ENCODE results near the gene GDPD1.
"Not testable (repeated sequence)": the region's sequence is repeated elsewhere in the genome, so short reads cannot be mapped to it uniquely, and the experiment has no call there.

GDPD1 gene

DNA sequence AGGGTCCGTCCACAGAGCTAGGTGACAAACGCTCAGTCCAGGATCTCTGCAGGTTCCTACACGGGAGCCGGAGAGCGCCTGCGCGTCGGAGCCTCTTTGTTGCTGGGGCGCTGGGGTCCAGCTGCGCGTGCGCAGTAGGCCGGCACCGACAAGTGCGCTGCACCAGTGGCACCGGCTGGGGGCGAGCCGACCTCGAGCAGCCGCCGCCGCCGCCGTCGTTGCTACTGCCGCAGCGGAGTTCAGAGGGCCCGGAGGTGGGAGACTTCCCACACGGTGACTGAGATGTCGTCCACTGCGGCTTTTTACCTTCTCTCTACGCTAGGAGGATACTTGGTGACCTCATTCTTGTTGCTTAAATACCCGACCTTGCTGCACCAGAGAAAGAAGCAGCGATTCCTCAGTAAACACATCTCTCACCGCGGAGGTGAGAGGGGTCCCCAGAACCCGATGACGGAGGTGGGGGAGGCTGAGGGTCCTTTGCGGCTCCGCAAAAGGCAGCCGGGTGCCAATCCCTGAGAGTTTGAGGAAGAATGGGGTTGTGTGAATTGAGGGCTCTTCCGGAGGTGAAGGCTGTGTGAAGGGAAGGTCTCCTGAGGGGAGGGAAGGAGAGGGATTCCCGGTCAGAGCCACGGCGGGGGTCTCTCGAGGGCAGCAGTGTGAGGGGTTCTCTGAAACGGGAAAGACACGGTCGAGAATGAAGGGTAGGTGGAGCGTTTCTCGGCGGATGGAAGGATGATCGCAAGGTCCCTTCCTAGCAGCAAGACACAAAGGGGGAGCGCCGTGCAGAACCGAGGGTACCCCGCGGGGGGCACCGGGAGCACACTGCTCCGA lies at the start of gene GDPD1:
Gene GDPD1, plus strand, starts transcription at position 184 of the 831 bp plus-strand sequence. Its CDS starts 99 bp downstream, at position 283.
- DNase-seq (ENCODE audit: low read depth), result peak; percentile 98

DNA sequence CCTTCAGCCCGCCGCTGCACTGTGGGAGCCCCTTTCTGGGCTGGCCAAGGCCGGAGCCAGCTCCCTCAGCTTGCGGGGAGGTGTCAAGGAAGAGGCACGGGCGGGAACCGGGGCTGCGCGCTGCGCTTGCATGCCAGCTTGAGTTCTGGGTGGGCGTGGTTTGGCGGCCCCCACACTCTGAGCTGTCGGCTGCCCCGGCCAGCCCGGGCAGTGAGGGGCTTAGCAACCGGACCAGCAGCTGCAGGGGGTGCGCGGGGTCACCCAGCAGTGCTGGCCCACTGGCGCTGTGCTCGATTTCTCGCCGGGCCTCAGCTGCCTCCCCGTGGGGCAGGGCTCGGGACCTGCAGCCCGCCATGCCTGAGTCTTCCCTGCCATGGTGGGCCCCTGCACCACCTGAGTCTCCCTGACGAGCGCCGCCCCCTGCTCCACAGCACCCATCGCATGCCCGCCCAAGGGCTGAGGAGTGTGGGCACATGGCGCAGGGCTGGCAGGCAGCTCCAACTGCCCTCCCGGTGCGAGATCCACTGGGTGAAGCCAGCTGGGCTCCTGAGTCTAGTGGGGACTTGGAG lies 47.8 kb upstream of the GDPD1 start:
- DNase-seq (ENCODE audit: low read depth), result no peak

DNA sequence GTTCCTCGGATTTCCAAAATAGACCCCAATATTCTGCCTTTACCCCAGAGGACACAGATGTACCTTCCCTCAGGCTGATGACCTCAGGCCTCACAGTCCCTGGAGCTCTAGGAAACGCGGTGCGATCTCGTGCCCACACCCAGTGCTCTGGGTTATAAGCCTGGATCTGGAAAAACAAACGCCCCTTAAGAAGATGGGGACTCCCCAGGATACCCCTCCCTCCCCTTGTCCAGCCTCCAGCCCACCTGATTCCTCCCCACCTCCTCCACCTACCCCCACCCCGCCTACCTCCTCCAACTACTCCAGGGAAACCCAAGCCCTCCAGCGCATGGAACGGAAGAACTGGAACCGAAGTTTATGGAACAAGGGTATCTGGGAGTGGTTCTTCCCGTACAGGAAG lies 45.6 kb upstream of the GDPD1 start:
- DNase-seq (ENCODE audit: low read depth), result no peak

DNA sequence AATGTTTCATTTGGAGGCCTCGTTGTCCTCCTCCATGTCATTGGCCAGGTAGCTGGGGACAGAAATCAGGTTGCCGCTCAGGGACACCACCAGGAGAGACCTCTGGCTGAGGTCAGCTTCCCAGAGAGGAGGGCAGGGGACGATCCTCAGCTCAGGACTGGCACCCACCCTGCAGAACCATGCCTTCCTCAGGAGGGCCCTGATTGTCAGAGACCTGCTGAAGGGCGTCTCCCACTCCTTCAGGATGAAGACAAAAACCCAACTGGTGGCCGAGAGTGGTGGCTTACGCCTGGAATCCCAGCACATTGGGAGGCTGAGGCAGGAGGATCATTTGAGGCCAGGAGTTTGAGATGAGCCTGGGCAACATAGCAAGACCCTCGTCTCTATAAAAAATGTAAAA lies 45.2 kb upstream of the GDPD1 start:
- no peak for DNase-seq (ENCODE audit: low read depth)

DNA sequence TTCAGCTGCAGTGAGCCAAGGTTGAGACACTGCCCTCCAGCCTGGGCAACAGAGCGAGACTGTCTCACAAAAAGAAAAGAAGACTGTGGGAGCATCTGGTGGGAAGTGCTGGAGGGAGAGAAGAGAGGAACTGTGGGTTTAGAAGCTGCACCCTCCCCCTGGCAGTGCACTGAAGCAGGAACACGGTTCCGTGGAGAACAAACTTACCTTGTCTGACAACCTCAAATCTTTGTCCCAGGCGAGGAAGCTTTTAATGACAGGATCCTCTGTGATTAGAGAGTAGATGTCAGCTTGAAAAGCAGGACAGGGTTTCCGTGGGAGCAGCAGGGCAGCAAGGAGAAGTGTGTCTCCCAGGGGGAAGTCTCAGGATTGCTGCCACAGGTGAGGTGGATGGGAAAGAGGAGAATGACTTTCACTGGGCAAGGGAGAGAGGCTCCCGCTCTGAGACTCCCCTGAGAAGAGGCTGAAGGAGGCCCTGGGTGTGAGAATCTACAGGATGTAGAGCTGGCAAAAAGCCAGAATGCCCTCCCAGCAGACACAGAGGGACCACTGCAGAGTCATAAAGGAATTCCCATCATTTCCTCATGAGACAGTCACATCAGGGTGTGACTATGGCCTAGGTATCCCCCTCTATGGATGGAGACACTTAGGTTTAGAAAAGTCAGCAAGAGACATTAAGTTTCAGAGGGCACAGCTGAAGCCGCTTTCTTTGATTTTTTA lies 41.9 kb upstream of the GDPD1 start:
- DNase-seq (ENCODE audit: low read depth), result no peak

DNA sequence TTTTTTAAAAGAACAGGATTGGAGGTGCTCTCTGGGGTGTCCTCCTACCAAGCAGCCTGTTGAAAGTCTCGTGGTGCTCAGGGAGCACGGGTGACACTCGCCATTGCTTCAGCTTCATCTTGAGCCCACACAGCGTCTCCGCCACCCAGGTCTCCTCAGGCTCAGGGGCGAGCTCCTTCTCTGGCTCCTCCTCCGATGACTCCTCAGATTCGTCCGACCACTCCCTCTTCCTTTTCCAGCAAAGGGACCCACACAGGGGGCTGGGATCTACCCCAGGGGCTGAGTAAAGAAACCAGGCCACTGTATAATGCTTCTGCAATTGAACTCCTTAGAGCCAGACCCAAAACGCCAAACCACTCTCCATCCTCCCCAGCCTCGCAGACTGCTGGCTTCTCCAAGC lies 40.7 kb upstream of the GDPD1 start:
- not testable (repeated sequence) for DNase-seq (ENCODE audit: low read depth)

DNA sequence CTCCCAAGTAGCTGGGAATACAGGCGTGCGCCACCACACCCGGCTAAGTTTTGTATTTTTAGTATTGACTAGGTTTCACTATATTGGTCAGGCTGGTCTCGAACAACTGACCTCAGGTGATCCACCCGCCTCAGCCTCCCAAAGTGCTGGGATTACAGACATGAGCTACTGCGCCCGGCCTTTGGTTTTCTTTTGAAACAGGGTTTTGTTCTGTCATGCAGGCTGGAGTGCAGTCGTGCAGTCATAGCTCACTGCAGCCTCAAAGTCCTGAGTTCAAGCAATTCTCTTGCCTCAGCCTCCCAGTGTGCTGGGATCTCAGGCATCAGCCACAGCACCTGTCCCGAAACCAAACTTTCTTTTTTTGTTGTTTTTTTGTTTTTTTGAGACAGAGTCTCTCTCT lies 39.7 kb upstream of the GDPD1 start:
- DNase-seq (ENCODE audit: low read depth), result no peak

DNA sequence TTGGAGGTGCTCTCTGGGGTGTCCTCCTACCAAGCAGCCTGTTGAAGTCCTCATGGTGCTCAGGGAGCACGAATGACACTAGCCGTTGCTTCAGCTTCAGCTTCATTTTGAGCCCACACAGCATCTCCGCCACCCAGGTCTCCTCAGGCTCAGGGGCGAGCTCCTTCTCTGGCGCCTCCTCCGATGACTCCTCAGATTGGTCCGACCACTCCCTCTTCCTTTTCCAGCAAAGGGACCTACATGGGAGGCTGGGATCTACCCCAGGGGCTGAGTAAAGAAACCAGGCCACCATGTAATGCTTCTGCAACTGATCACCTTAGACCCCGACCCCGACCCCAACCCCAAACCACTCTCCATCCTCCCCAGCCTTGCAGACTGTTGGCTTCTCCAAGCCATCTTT lies 38.8 kb upstream of the GDPD1 start:
- DNase-seq (ENCODE audit: low read depth), result no peak

DNA sequence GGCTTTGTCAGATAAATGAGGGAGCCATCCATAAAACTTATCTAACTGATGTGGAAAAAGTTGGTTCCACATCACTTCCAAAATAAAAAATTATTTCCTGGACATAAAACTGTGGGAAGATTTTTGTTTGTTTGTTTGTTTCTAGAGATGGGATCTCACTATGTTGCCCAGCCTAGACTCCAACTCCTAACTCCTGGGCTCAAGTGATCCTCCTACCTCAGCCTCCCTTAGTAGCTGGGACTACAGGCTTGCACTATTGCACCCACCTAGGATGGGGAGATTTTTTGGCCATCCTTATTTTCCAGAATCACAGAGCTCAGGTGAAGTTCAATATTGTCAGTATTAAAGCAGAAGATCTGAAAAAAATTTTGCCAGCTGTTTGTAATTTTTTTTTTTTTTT lies 34.3 kb upstream of the GDPD1 start:
- no peak for DNase-seq (ENCODE audit: low read depth)

DNA sequence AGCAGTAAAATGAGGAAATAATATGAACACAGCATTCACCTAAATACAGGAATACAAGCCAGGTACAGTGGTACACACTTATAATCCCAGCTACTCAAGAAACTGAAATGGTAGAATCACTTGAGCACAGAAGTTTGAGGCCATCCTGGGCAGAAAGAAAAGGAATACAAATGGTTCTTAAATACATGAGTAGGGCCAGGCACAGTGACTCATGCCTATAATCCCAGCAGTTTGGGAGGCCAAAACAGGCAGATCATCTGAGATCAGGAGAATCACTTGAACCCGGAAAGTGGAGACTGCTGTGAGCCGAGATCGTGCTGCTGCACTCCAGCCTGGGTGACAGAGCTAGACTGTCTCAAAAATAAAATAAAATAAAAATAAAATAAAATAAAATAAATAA lies 33.5 kb upstream of the GDPD1 start:
- no peak for DNase-seq (ENCODE audit: low read depth)

DNA sequence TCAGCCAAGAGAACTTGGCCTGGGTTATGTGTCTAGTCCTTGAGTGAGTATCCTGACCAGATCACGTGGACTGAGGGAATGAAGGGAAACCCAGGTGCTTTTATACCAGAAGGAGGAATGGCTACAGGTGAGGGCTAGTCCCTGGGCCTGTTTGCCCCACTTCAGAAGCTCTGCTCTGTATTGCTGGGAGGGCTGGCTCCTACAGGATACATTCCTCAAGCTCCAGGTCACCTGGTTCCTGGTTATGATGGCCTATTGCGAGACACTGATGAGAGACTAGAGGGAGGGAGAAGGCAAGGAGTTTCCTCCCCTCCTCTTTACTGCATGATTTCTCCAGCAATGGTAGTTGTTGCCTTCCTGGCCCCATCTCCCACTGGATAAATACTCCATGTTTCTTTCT lies 29.5 kb upstream of the GDPD1 start:
- DNase-seq (ENCODE audit: low read depth), result no peak

DNA sequence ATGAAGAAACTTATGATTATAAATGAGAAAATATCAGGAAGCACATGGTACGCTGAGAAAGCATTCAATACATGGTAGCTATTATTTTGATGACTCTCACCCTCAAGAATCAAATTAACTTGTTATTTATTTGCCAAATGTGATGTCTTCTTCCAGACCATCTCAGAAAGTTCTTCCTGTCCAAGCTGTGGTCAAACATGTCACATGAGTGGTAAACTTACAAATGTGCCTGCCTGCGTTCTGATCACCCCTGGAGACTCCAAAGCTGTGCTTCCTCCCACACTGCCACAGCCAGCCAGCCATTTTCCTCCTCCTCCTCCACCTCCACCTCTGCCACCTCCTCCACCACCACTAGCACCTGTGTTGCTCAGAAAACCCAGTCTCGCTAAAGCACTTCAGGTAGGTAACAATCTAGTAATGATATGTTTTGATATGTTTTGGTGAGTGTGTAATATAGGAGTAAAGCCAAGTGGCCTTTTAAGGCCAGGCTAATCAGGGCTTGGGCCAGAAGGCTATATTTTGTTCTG lies 26.9 kb upstream of the GDPD1 start:
- no peak for DNase-seq (ENCODE audit: low read depth)

DNA sequence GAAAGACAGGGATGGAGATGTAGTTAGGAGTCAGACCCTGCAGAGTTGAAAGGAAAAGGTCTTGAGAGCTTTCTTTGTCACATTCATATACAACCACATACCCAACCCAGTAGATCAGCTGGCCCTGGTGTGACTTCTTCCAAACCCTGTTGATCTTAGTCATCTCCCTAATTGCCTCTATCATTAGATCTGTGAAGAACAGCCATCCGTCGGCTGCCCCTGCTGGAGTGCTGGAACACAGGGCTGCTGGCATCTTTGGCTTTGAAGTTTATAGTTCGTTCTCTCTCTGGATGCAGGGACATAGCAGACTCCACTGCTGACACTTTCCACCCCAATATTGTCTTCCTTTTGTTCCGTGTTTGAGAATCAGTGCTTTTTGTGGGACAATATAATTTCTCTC lies 20.9 kb upstream of the GDPD1 start:
- DNase-seq (ENCODE audit: low read depth), result no peak

DNA sequence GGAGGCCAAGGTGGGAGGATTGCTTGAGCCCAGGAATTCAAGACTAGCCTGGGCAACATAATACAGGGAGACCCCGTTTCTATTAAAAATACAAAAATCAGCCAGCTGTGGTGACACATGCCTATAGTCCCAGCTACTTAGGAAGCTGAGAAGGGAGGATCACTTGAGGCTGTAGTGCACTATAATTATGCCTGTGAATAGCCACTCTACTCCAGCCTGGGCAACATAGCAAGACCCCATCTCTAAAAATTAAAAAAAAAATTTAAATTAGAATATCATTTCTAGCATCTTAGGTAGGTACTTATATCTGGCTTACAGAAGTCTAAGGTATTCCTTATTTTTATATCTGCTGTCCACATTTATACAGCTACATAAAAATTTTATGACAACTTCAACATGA lies 18.0 kb upstream of the GDPD1 start:
- no peak for DNase-seq (ENCODE audit: low read depth)

DNA sequence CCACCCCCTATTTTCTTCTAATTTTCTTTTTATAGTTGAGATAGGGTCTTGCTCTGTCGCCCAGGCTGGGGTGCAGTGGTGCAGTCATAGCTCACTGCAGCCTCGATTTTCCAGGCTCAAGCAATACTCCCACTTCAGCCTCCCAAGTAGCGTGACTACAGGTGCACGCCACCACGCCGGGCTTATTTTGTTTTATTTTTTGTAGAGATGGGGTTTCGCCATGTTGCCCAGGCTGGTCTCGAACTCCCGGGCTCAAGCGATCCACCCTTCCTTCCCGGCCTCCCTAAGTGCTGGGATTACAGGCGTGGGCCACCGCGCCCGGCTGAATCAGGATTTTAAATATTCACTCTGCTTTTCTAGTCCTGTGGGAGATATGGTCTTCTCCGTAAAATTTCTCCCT lies 941 bp upstream of the GDPD1 start:
- no peak for DNase-seq (ENCODE audit: low read depth)

DNA sequence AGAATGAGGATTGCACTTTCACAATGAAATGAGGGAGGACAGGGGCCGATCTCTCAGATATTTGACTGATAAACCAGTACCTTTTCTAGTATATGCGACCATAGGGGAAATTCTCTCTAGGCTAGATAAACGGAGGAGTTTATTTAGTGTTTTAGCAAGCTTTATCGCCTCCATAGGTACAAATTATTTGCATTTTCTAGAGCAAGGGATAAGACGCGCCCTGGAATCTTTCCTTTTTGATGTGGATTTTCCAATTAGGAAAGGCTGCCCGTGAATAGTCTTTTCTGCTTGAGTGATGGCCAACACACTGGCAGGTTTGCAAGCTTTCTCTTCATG lies 351 bp upstream of the GDPD1 start:
- DNase-seq (ENCODE audit: low read depth), result no peak

DNA sequence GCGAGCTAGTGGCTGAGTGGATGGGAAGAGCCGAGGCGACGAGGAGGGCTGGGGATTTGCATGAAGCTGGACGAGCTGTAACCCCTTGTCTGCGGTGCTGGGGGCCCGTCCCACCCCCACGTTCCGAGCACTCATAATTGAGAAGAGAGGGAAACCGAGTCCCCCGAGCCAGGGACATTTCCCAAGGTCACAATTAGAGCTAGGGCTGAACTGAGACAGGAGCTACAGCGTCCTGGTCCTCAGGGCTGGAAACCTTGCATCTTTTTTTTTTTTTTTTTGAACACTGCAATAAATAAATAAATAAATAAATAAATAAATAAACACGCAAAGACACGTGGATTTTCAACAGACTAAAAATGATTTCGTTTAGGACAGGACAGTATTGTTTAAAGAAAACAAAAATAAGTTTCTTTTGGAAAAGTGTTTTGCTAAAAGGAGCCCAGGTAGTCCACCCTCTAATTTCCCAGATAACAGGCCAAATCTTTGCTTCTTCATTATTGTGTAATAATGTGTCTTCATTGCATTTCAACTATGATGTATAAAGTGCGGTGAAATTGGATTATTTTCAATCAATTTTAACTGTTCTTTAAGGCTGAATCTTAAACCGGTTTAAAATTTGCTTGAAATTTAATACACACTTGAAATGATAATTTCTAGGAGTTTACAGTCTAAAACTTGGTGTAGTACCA lies 992 bp downstream of the GDPD1 start:
- no peak for DNase-seq (ENCODE audit: low read depth)

DNA sequence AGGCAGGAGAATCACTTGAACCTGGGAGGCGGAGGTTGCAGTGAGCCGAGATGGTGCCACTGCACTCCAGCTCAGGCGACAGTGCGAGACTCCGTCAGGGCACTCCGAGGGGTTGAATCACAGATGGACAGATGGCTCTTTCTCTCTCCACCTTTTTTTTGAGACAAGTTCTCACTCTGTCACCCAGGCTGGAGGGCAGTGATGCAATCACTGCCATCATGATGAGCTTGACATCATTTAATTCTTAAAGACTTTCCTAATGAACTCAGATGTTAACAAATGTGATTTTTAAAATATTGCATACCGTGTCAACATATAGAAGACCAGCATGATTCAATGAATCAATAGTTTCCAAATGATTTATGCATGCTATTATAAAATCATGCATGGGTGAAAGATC lies 3.5 kb downstream of the GDPD1 start:
- DNase-seq (ENCODE audit: low read depth), result no peak

DNA sequence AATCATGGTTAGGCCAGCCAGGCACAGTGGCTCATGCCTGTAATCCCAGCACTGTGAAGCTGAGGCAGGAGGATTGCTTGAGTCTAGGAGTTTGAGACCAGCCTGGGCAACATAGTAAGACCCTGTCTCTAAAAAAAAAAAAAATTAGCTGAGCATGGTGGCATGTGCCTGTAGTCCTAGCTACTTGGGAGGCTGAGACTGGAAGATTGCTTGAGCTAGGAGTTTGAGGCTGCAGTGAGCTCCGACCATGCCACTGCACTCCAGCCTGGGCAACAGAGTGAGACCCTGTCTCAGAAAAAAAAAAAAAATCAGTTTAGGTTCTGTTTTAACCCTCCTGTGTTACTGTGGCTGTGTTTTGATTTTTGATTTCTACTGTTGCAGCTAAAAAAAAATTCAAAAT lies 8.3 kb downstream of the GDPD1 start:
- not testable (repeated sequence) for DNase-seq (ENCODE audit: low read depth)

DNA sequence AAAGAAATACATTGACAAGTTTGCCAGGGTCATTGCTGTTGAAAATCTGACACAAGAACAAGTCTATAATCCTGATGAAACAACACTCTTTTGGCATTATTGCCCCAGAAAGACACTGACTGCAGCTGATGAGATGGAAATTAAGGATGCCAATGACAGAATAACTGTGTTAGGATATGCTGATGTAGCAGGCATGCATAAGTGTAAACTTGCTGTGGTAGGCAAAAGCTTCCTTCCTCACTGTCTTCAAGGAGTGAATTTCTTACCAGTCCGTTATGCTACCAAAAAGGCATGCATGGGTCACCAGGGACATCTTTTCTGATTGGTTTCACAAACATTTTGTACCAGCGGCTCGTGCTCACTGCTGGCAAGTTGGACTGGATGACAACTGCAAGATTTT lies 10.5 kb downstream of the GDPD1 start:
- DNase-seq (ENCODE audit: low read depth), result no peak

DNA sequence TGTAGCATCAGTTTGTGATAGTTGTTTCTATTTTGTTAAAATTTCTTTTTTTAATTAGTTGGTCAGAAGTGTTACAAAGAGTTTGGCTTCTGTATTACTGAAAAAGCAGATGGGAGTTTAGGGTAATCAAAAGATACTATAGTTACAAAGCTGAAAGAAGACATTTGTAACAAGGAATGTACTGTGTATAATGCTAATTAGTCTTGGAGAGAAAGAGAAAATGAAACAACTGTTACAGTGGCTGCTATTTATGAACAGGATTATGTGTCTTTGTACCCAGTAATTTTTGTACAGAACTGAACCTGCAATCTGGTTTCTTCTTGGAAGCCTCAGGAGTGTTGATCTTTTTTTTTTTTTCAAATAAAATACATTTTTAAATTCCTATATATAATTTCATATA lies 14.3 kb downstream of the GDPD1 start:
- no peak for DNase-seq (ENCODE audit: low read depth)

DNA sequence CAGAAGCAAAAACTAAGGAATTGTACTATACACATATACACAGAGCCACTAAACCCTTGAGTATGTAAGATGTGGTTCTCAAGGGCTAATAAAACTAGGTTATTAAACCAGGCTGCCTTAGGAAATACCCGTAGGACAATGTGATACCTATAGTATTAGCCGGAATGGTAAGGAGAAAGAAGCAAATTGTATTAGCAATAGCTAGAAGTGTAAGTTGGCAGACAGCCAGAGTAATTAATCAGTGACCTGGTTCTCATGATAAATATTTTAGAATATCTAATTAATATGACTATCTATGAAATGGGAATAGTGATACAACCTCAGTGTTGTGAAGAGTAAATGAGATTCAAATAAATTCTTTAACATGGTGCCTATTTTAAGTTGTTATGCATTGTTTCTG lies 18.6 kb downstream of the GDPD1 start:
- DNase-seq (ENCODE audit: low read depth), result no peak

DNA sequence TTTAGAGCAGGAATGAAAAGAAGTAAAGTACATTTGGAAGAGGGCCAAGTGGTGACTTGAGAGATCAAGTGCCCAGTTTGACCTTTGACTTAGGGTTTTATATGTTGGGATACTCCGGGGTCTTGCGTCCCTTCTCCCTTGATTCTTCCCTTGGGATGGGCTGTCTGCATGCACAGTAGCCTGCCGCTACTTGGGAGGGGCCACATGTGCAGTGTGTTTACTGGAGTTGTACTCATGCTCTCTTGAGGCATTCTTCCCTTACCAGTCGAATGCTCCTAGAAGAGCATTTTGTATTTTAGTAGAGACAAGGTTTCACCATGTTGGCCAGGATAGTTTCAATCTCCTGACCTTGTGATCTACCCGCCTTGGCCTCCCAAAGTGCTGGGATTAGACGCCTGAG lies 23.8 kb downstream of the GDPD1 start:
- no peak for DNase-seq (ENCODE audit: low read depth)

Data from activated T-helper 1 cell treated with Interleukin-2 at 50 U/mL for 16 hours (primary cell).